ENCODE measurements around the gene SP140. TPM values are rescaled to one million over a fixed set of nuclear protein-coding genes. Genes with fewer than 3 reads are reported as not detected.

The SP140 gene
- total and polyA plus RNA-seq, 9 of the 15 experiments (the other 6 are each of a cell fraction or from before 2014, with no cell fraction given) = 0.04 to 1.1 (median 0.57) TPM; not detected in 1

DNA sequence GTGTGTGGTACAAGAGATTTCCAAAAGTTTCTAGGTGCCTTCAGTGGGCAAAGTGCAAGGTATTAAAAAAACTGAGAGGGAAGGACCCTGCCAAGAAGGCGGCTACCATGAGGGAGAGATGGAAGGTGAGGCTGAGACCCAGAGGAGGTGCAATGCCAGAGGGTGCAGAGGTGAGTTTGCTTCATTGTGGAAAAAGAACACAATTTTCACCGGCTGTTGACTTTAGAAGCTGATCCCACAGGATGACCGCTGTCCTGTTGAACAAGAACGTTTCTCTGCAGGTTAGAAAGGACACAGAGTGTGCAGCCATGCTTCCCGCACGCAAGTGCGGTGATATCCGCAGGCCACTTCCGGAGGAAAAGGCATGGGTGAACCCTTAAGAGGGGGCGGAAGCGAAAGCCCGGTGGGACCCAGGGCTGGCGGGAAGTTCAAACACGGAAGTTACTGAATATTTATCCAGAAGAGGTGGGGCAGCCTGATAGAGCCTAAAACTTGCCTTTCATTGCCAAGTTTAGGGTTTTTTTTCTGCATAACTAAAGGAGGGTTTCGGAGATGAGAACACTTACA is 22.3 kb upstream of the SP140 start (continued):
- TF ChIP-seq ETS2 (tag; IDR thresholded peaks at IDR 0.05; ENCODE audit: borderline replicate concordance, poor library complexity, severe bottlenecking) (no peak), YBX1 (IDR thresholded peaks at IDR 0.05) (no peak), TAL1 (IDR thresholded peaks at IDR 0.05) (no peak), U2AF1 (optimal IDR thresholded peaks at IDR 0.05; ENCODE audit: low read depth, low read length) (no peak), MEIS2 (IDR thresholded peaks at IDR 0.05; ENCODE audit: partially characterized antibody) (no peak), ZZZ3 (IDR thresholded peaks at IDR 0.05) (no peak), CBX2 (IDR thresholded peaks at IDR 0.05; ENCODE audit: insufficient read depth, low read length, poor library complexity, severe bottlenecking) (no peak), ZNF12 (CRISPR knock-in tag; IDR thresholded peaks at IDR 0.05) (no peak)
- TF ChIP-seq, protein P1, sequence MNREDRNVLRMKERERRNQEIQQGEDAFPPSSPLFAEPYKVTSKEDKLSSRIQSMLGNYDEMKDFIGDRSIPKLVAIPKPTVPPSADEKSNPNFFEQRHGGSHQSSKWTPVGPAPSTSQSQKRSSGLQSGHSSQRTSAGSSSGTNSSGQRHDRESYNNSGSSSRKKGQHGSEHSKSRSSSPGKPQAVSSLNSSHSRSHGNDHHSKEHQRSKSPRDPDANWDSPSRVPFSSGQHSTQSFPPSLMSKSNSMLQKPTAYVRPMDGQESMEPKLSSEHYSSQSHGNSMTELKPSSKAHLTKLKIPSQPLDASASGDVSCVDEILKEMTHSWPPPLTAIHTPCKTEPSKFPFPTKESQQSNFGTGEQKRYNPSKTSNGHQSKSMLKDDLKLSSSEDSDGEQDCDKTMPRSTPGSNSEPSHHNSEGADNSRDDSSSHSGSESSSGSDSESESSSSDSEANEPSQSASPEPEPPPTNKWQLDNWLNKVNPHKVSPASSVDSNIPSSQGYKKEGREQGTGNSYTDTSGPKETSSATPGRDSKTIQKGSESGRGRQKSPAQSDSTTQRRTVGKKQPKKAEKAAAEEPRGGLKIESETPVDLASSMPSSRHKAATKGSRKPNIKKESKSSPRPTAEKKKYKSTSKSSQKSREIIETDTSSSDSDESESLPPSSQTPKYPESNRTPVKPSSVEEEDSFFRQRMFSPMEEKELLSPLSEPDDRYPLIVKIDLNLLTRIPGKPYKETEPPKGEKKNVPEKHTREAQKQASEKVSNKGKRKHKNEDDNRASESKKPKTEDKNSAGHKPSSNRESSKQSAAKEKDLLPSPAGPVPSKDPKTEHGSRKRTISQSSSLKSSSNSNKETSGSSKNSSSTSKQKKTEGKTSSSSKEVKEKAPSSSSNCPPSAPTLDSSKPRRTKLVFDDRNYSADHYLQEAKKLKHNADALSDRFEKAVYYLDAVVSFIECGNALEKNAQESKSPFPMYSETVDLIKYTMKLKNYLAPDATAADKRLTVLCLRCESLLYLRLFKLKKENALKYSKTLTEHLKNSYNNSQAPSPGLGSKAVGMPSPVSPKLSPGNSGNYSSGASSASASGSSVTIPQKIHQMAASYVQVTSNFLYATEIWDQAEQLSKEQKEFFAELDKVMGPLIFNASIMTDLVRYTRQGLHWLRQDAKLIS (CRISPR knock-in tag; IDR thresholded peaks at IDR 0.05) = no peak
- TF ChIP-seq, protein P2, sequence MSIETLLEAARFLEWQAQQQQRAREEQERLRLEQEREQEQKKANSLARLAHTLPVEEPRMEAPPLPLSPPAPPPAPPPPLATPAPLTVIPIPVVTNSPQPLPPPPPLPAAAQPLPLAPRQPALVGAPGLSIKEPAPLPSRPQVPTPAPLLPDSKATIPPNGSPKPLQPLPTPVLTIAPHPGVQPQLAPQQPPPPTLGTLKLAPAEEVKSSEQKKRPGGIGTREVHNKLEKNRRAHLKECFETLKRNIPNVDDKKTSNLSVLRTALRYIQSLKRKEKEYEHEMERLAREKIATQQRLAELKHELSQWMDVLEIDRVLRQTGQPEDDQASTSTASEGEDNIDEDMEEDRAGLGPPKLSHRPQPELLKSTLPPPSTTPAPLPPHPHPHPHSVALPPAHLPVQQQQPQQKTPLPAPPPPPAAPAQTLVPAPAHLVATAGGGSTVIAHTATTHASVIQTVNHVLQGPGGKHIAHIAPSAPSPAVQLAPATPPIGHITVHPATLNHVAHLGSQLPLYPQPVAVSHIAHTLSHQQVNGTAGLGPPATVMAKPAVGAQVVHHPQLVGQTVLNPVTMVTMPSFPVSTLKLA (conservative IDR thresholded peaks at IDR 0.05) = no peak
- TF ChIP-seq, protein P3, sequence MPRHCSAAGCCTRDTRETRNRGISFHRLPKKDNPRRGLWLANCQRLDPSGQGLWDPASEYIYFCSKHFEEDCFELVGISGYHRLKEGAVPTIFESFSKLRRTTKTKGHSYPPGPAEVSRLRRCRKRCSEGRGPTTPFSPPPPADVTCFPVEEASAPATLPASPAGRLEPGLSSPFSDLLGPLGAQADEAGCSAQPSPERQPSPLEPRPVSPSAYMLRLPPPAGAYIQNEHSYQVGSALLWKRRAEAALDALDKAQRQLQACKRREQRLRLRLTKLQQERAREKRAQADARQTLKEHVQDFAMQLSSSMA (CRISPR knock-in tag; IDR thresholded peaks at IDR 0.05) = no peak
